Keratinocyte (primary cell): ENCODE measurements around the gene CHEK2. TPM values are rescaled to one million over a fixed set of nuclear protein-coding genes. Genes with fewer than 3 reads are reported as not detected.

ENCODE experiments used
- DNase-seq: peaks from one replicate; pipeline ENCODE4 v3.0.0-alpha.2; 2011; ENCODE audit warnings: low read depth, missing footprints, low spot score
- FAIRE-seq: peaks from 2 replicates; lab custom pipeline; 2011; peaks lifted over from hg19 to GRCh38; lab: Jason Lieb, UNC
- H2AFZ ChIP-seq: 2 replicates; pipeline ENCODE4 v1.6.0; 2012; ENCODE audit warnings: low read length, control low read depth, inconsistent platforms; ENCODE audit not compliant: control insufficient read depth
- H3K27ac ChIP-seq: 2 replicates; pipeline ENCODE4 v1.5.1; 2011; ENCODE audit warnings: low read length; ENCODE audit not compliant: control insufficient read depth, insufficient read depth
- H3K27me3 ChIP-seq: 3 replicates; pipeline ENCODE4 v1.6.0; 2011; ENCODE audit warnings: low read length; ENCODE audit not compliant: control insufficient read depth, insufficient read depth; ENCODE audit errors: extremely low read depth
- H3K36me3 ChIP-seq, 2 experiments: 2 replicates in 1 of 2; 3 replicates in 1 of 2; pipeline ENCODE4 v1.5.1; 2011; ENCODE audit warnings: low read length in 2 of 2, mild to moderate bottlenecking in 1 of 2; ENCODE audit not compliant: control insufficient read depth in 2 of 2, insufficient read depth in 2 of 2; ENCODE audit errors: extremely low read depth in 1 of 2
- H3K4me1 ChIP-seq: 3 replicates; pipeline ENCODE4 v1.5.1; 2011; ENCODE audit warnings: low read length; ENCODE audit not compliant: control insufficient read depth, insufficient read depth; ENCODE audit errors: extremely low read depth
- H3K4me2 ChIP-seq: 3 replicates; pipeline ENCODE4 v1.6.0; 2011; ENCODE audit warnings: low read depth, low read length; ENCODE audit not compliant: control insufficient read depth, insufficient read depth; ENCODE audit errors: extremely low read depth
- H3K4me3 ChIP-seq, 3 experiments: fragments of 200-600 bp in 1 of 3; sonication (generic) in 1 of 3; 2 replicates in 2 of 3; 3 replicates in 1 of 3; pipeline ENCODE4 v1.5.1; 2011 to 2016; ENCODE audit warnings: low read length in 3 of 3, mild to moderate bottlenecking in 3 of 3, control low read depth in 2 of 3, inconsistent platforms in 1 of 3, low read depth in 1 of 3, mixed read lengths in 1 of 3, mixed run types in 1 of 3, moderate library complexity in 1 of 3; ENCODE audit not compliant: control insufficient read depth in 2 of 3, insufficient read depth in 2 of 3; ENCODE audit errors: extremely low read depth in 1 of 3
- H3K79me2 ChIP-seq: 2 replicates; pipeline ENCODE4 v1.6.0; 2012; ENCODE audit warnings: low read length; ENCODE audit not compliant: control insufficient read depth, insufficient read depth
- H3K9ac ChIP-seq: 3 replicates; pipeline ENCODE4 v1.6.0; 2011; ENCODE audit warnings: low read length; ENCODE audit not compliant: control insufficient read depth, insufficient read depth; ENCODE audit errors: extremely low read depth
- H3K9me1 ChIP-seq: 3 replicates; pipeline ENCODE4 v1.6.0; 2011; ENCODE audit warnings: low read length; ENCODE audit not compliant: control insufficient read depth, insufficient read depth; ENCODE audit errors: extremely low read depth
- H3K9me3 ChIP-seq: 2 replicates; pipeline ENCODE4 v1.5.1; 2012; ENCODE audit warnings: low read depth, low read length; ENCODE audit not compliant: control insufficient read depth
- H4K20me1 ChIP-seq: 3 replicates; pipeline ENCODE4 v1.6.0; 2011; ENCODE audit warnings: low read length; ENCODE audit not compliant: control insufficient read depth, insufficient read depth; ENCODE audit errors: extremely low read depth
- CTCF ChIP-seq, 3 experiments: IDR thresholded peaks in 1 of 3; conservative IDR thresholded peaks in 1 of 3; optimal IDR thresholded peaks in 1 of 3; 2 replicates in 2 of 3; 3 replicates in 1 of 3; pipeline versions ENCODE3 to v1.5.1; 2011; ENCODE audit warnings: low read length in 3 of 3, mild to moderate bottlenecking in 3 of 3, moderate library complexity in 2 of 3, control low read depth in 1 of 3, inconsistent platforms in 1 of 3; ENCODE audit not compliant: insufficient read depth in 2 of 3; ENCODE audit errors: extremely low read depth in 1 of 3
- EZH2 ChIP-seq: IDR thresholded peaks from one replicate; pipeline ENCODE4 v1.6.1; 2012; ENCODE audit warnings: inconsistent platforms, mild to moderate bottlenecking, low read length, moderate library complexity
- dilution Hi-C: fragments of 300-500 bp; cut with MboI; formaldehyde crosslinking; loops from one replicate; pipeline ENCODE4 v1.7.0; 2020; ENCODE audit warnings: low sequenced_read_pairs; ENCODE audit not compliant: extremely low pct_ligation_motif_present
- polyA plus RNA-seq, 5 experiments: library from polyadenylated mRNA; depleted of rRNA in 3 of 5; stranded (reverse) in 3 of 5; stranded (forward) in 1 of 5; unstranded in 1 of 5; fragments of >200 nt; gene quantifications; 1 replicate in 1 of 5; 2 replicates in 3 of 5; 3 replicates in 1 of 5; pipeline versions ENCODE4 v1.2.1 to v1.2.3, GENCODE V29; 2011 to 2012; ENCODE audit warnings: missing spikeins in 2 of 5, low read depth in 1 of 5, low replicate concordance in 1 of 5

The CHEK2 gene
- polyA plus RNA-seq, 1 donor (not counting 4 experiments of a cell fraction or from before 2014, with no cell fraction given), result 28.2 TPM

GRCh38 chr22:28736301-28737155 is 5.1 kb downstream of the CHEK2 start:
- DNase-seq (no peak), FAIRE-seq (no peak)
- Histone ChIP-seq H4K20me1 (no peaks in the 10 kb centered on the region), H3K27me3 (no peaks in the 10 kb centered on the region), H3K4me3 (no peak overlapping the region), H3K9me1 (no peaks in the 10 kb centered on the region), H3K4me2 (no peak overlapping the region), H3K27ac (no peak overlapping the region), H3K79me2 (peaks cover 22% of the 10 kb centered on the region), H3K4me1 (peaks cover 3% of the 10 kb centered on the region), H3K9ac (no peak overlapping the region), H2AFZ (no peak overlapping the region), H3K36me3 (peaks cover 0 to 11% of the 10 kb centered on the region in 2 experiments), H3K9me3 (no peaks in the 10 kb centered on the region)
- dilution Hi-C loops, result no loop called here
- TF ChIP-seq EZH2, result no peak
- no peak for TF ChIP-seq CTCF (optimal IDR thresholded peaks at IDR 0.05 in 1 of 3, IDR thresholded peaks at IDR 0.05 in 1 of 3, conservative IDR thresholded peaks at IDR 0.05 in 1 of 3; ENCODE audit: extremely low read depth in 1 of 3, insufficient read depth in 2 of 3, low read length in 3 of 3)

- Histone ChIP-seq H4K20me1 (no peaks in the 10 kb centered on the region), H3K4me3 (no peak overlapping the region), H2AFZ (no peak overlapping the region), H3K9ac (no peak overlapping the region), H3K27me3 (no peaks in the 10 kb centered on the region), H3K27ac (no peak overlapping the region), H3K4me1 (no peaks in the 10 kb centered on the region), H3K36me3 (peaks cover 0 to 11% of the 10 kb centered on the region in 2 experiments), H3K9me3 (no peaks in the 10 kb centered on the region), H3K4me2 (no peak overlapping the region), H3K9me1 (no peaks in the 10 kb centered on the region), H3K79me2 (peaks cover 13% of the 10 kb centered on the region)
- no peak for TF ChIP-seq CTCF (optimal IDR thresholded peaks at IDR 0.05 in 1 of 3, IDR thresholded peaks at IDR 0.05 in 1 of 3, conservative IDR thresholded peaks at IDR 0.05 in 1 of 3; ENCODE audit: extremely low read depth in 1 of 3, insufficient read depth in 2 of 3, low read length in 3 of 3)
- no peak for TF ChIP-seq EZH2
- DNase-seq, result no peak
- no peak for FAIRE-seq
- dilution Hi-C loops, result no loop called here
These were observed 7.2 kb downstream of the CHEK2 start for GRCh38 chr22:28734393-28734792.
